Measurements from ENCODE around the gene UPF3A. TPM values are rescaled to one million over a fixed set of nuclear protein-coding genes. Genes with fewer than 3 reads are reported as not detected.

UPF3A gene
- total and polyA plus RNA-seq, 10 of the 15 experiments (the other 5 are each of a cell fraction or from before 2014, with no cell fraction given): 18.6 to 61.5 (median 43.3) TPM

GRCh38 chr13:114264886-114265611, 16.4 kb upstream of the UPF3A start:
- in situ Hi-C loops (cut with MboI): no loop called here
- CTCF ChIA-PET: no interaction called here
- H3K4me1 ChIP-seq (ENCODE audit: control insufficient read depth, insufficient read depth, low read length): peaks cover 41% of the 10 kb centered on the region
- intact Hi-C loops (cut with micrococcal nuclease; ENCODE audit: unreplicated experiment): no loop called here
- no peak for ATAC-seq
- H3K27me3 ChIP-seq (replicated peaks in 1 of 2; ENCODE audit: control insufficient read depth in 2 of 2, insufficient read depth in 2 of 2, low read length in 1 of 2): no peaks in the 10 kb centered on the region
- TF ChIP-seq ZBED1 (IDR thresholded peaks at IDR 0.05; ENCODE audit: borderline replicate concordance) (no peak), MAX (IDR thresholded peaks at IDR 0.05; ENCODE audit: low read depth, low read length) (no peak), ASH2L (IDR thresholded peaks at IDR 0.05; ENCODE audit: borderline replicate concordance, low read depth) (no peak), FOS (IDR thresholded peaks at IDR 0.05; ENCODE audit: borderline replicate concordance, extremely low read depth, insufficient read length) (no peak), SP1 (IDR thresholded peaks at IDR 0.05; ENCODE audit: low read depth, low read length) (no peak)
- RAD21 ChIA-PET (ENCODE audit: unreplicated experiment): no interaction called here
- no peak for DNase-seq (ENCODE audit: low read depth, low spot score)
- POLR2A ChIA-PET: interaction anchor here (0.6 kb wide), 1 partner anchor 24 kb away, joined by 3 read pairs; no protein-coding TSS in a partner anchor
- no peak overlapping the region for H3K4me3 ChIP-seq
- FAIRE-seq: no peak
- no peak overlapping the region for H2AFZ ChIP-seq (ENCODE audit: control insufficient read depth, low read depth, low read length)
- peaks cover 10 to 33% of the 10 kb centered on the region in 2 experiments for H3K36me3 ChIP-seq (ENCODE audit: control insufficient read depth in 2 of 2, insufficient read depth in 2 of 2, low read length in 1 of 2)
- no TSS peak for BruUV-seq (replicated peaks)
- WGBS (ENCODE audit: insufficient coverage, insufficient replicate concordance, low lambda C conversion rate, missing lambda C conversion rate): 95% methylated on average over 8 of the region's 8 CpGs
- H3K4me2 ChIP-seq (ENCODE audit: control insufficient read depth, insufficient read depth): no peak overlapping the region
- H3K79me2 ChIP-seq (ENCODE audit: control insufficient read depth, insufficient read depth, low read length): peaks cover 2% of the 10 kb centered on the region; the same call in 1 of the 2 replicates
- H3K9me3 ChIP-seq (replicated peaks; ENCODE audit: control insufficient read depth, insufficient read depth, low read length): peaks cover 7% of the 10 kb centered on the region; the same call in 2 of the 3 replicates
- no peaks in the 10 kb centered on the region for H4K20me1 ChIP-seq (ENCODE audit: control insufficient read depth, insufficient read depth)
- SMC1A ChIA-PET (ENCODE audit: uncharacterized antibody, unreplicated experiment): interaction anchor here (1.5 kb wide), 1 partner anchor 26 kb away, joined by 3 read pairs; no protein-coding TSS in a partner anchor
- H3K27ac ChIP-seq (ENCODE audit: control insufficient read depth, insufficient read depth): no peak overlapping the region
- no peak overlapping the region for H3K9ac ChIP-seq (ENCODE audit: control insufficient read depth, insufficient read depth, low read length)

- peaks cover 7% of the 10 kb centered on the region; the same call in 2 of the 3 replicates for H3K9me3 ChIP-seq (replicated peaks; ENCODE audit: control insufficient read depth, insufficient read depth, low read length)
- ChIA-PET CTCF (interaction anchor here (0.6 to 0.7 kb wide), 2 partner anchors 15 to 76 kb away, joined by 3 to 4 read pairs; partner anchors contain the start of gene UPF3A), SMC1A (ENCODE audit: uncharacterized antibody, unreplicated experiment) (interaction anchor here (1.5 kb wide), 1 partner anchor 27 kb away, joined by 3 read pairs; no protein-coding TSS in a partner anchor), POLR2A (interaction anchor here (0.7 kb wide), 1 partner anchor 463 kb away, joined by 3 read pairs; no protein-coding TSS in a partner anchor), RAD21 (ENCODE audit: unreplicated experiment) (no interaction called here)
- TF ChIP-seq ZNF384 (IDR thresholded peaks at IDR 0.05; ENCODE audit: borderline replicate concordance, low read depth, low read length) (no peak), PAX5 (IDR thresholded peaks at IDR 0.05; ENCODE audit: borderline replicate concordance, low read depth, low read length) (no peak), NBN (IDR thresholded peaks at IDR 0.05) (no peak), MAX (IDR thresholded peaks at IDR 0.05; ENCODE audit: low read depth, low read length) (no peak), RCOR1 (conservative IDR thresholded peaks at IDR 0.05; ENCODE audit: low read depth, low read length) (no peak), WRNIP1 (IDR thresholded peaks at IDR 0.05; ENCODE audit: borderline replicate concordance, low read depth, low read length) (no peak), E2F8 (IDR thresholded peaks at IDR 0.05; ENCODE audit: low read depth, partially characterized antibody) (no peak)
- no peak overlapping the region for H3K4me3 ChIP-seq
- peaks cover 9 to 23% of the 10 kb centered on the region in 2 experiments for H3K36me3 ChIP-seq (ENCODE audit: control insufficient read depth in 2 of 2, insufficient read depth in 2 of 2, low read length in 1 of 2)
- intact Hi-C loops (cut with micrococcal nuclease; ENCODE audit: unreplicated experiment) (no loop called here), in situ Hi-C loops (cut with MboI) (no loop called here)
- H3K27ac ChIP-seq (ENCODE audit: control insufficient read depth, insufficient read depth): no peak overlapping the region
- no peak for FAIRE-seq
- no peaks in the 10 kb centered on the region for H3K27me3 ChIP-seq (replicated peaks in 1 of 2; ENCODE audit: control insufficient read depth in 2 of 2, insufficient read depth in 2 of 2, low read length in 1 of 2)
- no peak overlapping the region for H3K9ac ChIP-seq (ENCODE audit: control insufficient read depth, insufficient read depth, low read length)
- peaks cover 2% of the 10 kb centered on the region; the same call in 1 of the 2 replicates for H3K79me2 ChIP-seq (ENCODE audit: control insufficient read depth, insufficient read depth, low read length)
- H3K4me1 ChIP-seq (ENCODE audit: control insufficient read depth, insufficient read depth, low read length): peaks cover 29% of the 10 kb centered on the region
- BruUV-seq (replicated peaks): no TSS peak
- ATAC-seq: no peak
- no peak overlapping the region for H3K4me2 ChIP-seq (ENCODE audit: control insufficient read depth, insufficient read depth)
- DNase-seq (ENCODE audit: low read depth, low spot score): no peak
- no peaks in the 10 kb centered on the region for H4K20me1 ChIP-seq (ENCODE audit: control insufficient read depth, insufficient read depth)
- no peak overlapping the region for H2AFZ ChIP-seq (ENCODE audit: control insufficient read depth, low read depth, low read length)
- WGBS (ENCODE audit: insufficient coverage, insufficient replicate concordance, low lambda C conversion rate, missing lambda C conversion rate): 81% methylated on average over 5 of the region's 5 CpGs
Measured at GRCh38 chr13:114266241-114266640, 15.2 kb upstream of the UPF3A start.

Measured in GM12878 (cell line).